Fibroblast of skin of left quadriceps (primary cell): ENCODE results near the gene INTS11.

ENCODE experiments used
- DNase-seq, 2 experiments: peaks; one replicate each; pipeline ENCODE4 v3.0.0-alpha.2; 2013; ENCODE audit warnings: low read depth in 2 of 2

The INTS11 gene

GRCh38 chr1:1357871-1358432 lies 33.5 kb upstream of the INTS11 start:
- no peak for DNase-seq

GRCh38 chr1:1356796-1357401 lies 32.4 kb upstream of the INTS11 start:
- DNase-seq: no peak

DNA sequence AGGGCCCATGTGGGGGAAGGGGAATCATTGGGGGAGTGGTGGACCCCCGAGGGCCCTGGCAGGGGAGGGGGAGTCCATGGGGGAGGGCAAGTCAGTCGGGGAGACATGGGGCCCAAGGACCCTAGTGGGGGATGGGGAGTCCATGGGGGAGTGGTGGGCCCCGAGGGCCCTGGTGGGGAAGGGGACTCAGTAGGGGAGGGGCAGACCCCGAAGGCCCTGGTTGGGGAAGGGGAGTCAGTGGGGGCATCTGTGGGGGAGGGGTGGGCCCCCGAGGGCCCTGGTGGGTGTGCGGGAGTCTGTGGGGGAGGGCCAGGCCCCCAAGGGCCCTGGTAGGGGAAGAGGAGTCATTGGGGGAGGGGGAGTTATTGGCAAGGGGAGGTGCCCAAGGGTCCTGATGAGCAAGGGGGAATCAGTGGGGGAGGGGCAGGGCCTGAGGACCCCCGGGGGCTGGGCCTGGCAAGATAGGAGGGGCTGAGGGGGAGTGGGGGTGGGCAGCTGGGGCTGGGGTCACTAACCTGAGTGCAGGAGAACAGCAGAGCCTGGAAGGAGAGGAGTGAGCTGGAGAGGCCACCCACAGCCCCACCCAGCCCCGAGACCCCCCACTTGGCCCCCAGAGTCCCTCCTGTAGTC lies 31.8 kb upstream of the INTS11 start:
- DNase-seq: no peak

GRCh38 chr1:1355416-1355815 lies 31.0 kb upstream of the INTS11 start:
- no peak for DNase-seq

DNA sequence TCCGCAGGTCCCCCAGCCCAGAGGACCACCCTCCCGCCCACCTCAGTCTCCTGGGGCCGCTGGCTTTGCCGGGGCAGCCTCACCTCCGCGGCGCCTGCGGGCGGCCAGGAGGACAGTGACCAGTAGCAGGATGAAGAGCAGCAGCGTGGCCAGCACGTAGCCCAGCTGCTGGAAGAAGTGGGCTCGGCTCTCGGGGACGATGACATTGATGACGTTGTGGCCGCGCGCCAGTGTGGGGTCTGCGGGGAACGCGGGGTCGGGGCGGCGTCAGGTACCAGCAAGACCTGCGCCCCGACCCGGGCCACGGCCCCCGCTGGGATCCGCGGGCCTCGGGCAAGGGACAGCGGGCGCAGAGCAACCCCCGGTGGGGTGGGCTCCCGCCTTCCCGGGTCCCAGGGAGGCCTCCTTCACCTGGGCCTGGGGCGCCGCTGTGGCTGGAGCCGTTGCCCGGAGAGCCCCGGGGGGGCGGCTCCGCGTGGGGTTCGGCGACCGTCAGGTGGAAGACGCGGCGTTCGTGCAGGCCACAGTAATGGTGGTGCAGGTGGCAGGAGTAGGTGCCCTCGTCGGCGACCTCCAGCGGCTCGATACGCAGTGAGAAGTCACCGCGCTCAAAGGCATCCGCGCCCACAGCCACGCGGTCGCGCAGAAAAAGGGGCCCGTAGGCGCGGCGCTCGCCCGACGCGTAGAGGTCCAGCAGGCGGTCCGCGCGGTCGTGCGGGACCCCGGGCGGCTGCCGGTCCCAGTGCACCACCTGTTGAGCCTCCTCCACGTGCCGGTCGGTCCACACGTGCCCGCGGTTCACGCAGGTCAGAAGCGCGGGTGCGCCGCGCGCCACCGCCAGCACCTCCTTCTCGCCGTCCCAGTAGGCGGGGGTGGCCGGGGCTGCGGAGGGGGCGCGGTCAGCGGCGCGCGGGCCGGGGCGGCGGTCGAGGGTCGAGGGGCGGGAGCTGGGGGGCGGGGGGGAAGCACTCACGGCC lies 30.1 kb upstream of the INTS11 start:
- DNase-seq: no peak

DNA sequence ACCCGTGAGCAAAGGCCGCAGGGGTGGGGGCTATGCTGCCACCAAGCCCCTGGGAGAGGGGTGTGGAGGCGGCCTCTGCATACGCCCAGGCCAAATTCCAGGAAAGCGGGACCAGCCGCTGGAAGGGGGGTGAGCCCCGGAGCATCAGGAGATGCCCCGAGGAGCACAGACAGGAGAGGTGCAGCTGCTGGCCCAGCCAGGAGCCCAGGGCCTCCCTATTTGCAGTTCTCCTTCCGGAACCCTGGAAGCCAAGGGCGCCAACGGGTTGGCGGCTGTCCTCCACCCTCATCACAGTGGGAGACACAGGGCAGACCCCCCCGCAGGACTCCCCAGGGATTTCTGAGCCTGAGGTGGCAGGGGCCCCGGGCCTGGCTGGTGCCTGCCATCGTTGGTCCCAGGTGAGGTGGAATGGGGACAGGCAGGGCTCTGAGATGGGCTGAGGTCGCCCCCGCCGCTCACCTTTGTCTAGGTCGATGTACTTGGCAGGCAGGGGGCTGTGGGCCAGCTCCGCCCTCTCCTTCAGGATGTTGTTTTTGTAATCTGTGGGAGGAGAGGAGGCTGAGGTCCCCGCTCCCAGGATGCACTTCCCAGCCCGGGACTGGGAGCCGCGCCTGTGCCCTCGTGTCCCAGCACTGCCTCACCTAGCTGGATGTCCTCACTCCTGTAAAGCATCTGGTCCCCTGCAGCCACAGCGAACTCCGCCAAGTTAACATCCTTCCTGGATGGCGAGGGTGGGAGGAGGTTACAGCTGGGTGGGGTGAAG lies 29.1 kb upstream of the INTS11 start:
- DNase-seq: no peak

GRCh38 chr1:1352786-1353388 lies 28.4 kb upstream of the INTS11 start:
- no peak for DNase-seq

GRCh38 chr1:1351511-1352427 lies 27.3 kb upstream of the INTS11 start:
- no peak for DNase-seq

- DNase-seq: peak; percentile 29 to 34
These were observed 25.0 kb upstream of the INTS11 start, which contains the start of gene DVL1 for GRCh38 chr1:1349256-1350012. Gene DVL1 (minus strand): TSS chr1:1349418. CDS start chr1:1349065, 353 bp downstream.

DNA sequence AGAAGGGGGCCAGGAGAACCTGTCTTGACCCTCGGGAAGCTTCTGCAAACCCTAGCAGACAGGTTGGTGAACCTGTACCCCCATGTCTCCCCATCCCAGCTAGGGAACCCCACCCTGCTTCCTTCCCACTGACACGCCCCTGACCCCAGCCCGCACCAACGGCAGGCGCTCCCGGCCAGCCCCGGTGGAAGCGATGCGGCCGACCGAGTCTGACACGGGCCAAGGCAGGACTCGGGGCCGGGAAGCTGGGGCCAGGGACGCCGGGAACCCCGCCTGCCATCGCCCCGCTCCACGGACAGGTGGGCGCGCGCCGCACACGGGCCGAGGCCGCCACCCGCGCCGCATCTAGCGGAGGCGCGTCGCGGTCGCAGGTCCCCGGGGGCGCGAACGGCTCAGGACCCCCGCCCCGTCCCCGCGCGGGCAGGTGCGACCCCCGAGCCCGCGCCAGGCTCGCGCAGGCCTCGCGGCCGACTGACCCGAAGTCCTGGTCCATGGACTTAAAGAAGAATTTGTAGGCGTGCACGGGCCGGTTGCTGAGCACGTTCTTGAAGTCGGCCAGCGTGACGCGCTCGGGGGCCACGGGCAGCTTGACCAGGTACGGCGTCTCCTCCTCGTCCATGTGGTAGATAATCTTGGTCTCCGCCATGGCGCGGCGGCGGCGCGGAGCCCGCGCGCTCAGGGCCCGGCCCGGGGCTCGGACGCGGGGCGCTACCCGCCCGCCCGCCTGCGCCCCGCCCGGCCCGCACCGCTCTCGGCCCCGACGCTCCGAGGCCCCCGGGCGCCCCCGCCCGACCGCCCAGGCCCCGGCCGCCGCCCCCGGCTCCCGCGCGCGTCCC lies 24.2 kb upstream of the INTS11 start:
- DNase-seq: no peak

GRCh38 chr1:1347663-1348419 lies 23.4 kb upstream of the INTS11 start:
- DNase-seq: no peak

- no peak for DNase-seq
These were observed 22.7 kb upstream of the INTS11 start for GRCh38 chr1:1347026-1347595.

DNA sequence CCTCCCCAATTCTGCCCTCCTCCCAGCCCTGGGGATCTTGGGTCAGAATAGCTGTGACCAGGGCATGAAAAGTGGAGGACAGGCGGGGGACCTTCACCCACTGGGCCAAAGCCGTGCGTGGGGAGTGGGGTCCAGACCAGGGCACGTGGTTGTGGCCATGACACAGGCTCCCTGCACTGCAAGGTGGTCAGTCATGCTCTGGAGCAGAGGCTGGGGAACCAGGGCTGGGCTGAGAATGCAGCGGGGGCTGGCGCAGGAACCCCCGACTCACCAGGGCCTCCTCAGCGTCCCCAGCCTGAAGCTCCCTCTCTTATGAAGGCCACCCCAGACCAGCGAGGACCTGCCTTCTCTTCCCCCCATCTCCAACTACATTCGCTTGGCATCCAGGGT lies 22.0 kb upstream of the INTS11 start:
- DNase-seq: no peak

DNA sequence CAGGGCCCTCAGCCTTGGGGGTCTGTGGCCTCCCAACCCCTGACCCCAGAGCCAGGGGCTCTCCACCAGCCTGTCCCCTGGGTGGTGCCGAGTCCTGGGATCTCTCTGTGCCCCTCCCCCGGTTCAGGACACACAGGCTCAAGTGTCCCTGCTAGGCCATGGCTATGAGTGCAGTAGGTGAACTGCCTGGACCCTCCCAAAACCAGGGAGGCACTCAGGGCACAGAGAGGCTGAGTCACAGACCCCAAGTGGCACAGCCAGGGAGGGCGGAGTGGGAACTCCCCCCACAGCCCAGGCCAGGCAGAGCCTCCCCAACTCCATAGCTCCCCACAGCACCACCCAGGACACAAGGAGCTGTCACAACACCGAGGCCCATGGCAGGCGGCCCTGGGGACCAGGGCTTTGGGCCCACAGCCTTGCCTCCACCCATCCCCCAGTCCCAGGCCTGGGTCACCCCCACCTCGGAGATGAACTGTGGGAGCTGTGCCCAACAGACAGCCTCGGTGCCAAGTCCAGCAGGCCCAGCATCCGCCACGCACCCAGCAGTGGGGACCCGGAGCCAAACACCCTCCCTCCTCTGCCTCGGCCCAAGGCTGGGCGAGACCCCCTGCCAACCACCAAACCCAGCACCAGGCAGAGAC lies 21.5 kb upstream of the INTS11 start:
- no peak for DNase-seq

GRCh38 chr1:1345384-1345783 lies 20.9 kb upstream of the INTS11 start:
- DNase-seq: no peak

DNA sequence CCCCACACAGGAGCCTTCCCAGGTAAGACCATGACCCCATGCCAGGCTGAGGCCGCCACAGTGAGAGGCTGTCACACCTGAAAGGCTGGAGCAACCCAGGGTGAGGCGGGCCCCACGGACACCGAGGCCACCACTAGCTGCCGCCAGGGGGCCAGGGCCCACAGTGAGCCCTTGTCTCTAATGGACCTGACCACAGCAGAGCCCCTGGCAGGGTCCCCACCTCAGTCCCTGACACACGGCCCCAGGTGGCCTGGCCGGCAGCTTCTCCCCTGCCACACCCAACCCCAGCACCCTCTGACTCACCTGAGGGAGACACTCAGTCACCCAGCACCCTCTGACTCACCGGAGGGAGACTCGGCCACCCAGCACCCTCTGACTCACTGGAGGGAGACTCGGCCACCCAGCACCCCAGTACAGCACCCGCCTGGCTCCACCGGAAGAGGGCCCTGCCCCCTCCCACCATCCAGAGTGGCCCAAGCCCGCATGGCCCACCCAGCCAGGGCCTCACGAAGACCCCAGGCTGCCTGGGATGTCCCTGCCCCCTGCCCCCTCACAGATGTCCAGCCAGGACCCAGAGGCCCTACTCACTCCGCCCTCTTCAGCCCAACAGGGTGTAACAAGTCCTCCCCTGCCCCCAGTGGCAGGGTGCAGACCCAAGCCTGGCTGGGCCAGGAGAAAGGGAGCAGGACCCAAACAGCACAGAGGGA lies 20.3 kb upstream of the INTS11 start:
- no peak for DNase-seq
